ENCODE results near the gene TCF3. TPM values are rescaled to one million over a fixed set of nuclear protein-coding genes. Genes with fewer than 3 reads are reported as not detected.

Gene TCF3
- total RNA-seq, 1 experiment from 2014 or later = 304 TPM

DNA sequence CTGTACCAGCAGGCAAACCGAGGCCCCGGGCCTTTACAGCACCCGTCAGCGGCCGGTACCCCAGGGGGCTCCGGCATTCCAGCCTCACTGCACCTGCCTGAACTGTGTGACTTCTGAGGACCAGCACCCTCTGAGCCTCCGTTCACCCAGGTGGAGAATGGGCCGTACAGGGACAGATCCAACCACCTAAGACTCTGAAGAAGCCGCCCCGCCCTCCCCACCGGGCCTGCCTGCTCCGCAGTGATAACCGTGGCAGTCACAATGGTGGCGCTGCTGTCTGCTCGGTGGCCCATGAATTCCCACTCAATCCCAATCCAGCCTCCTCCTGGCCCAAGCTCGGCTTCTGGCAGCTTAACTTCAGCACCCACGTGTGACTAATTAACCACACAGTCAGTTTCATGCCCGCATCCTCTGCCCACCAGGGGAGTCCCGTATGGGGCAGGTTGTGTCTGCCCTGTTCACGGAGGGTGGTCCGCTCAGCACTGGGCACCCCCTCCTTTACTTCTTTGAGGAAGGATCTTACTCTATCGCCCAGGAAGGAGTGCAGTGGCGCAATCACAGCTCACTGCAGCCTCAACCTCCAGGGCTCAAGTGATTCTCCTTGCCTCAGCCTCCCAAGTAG is 3.4 kb downstream of the TCF3 start:
- Histone ChIP-seq H3K23ac (ENCODE audit: insufficient read length, low read depth, low read length) (no peak overlapping the region), H2BK20ac (ENCODE audit: low read depth, low read length, poor library complexity, severe bottlenecking) (no peak overlapping the region), H4K5ac (ENCODE audit: insufficient read length, low read depth, low read length) (no peak overlapping the region), H3K79me1 (ENCODE audit: insufficient read depth, low read depth, low read length, poor library complexity, severe bottlenecking) (peaks cover 9% of the 10 kb centered on the region), H2AK5ac (ENCODE audit: insufficient read length, low read length) (no peak overlapping the region), H3K4me2 (ENCODE audit: insufficient read depth, insufficient read length, low read length) (no peak overlapping the region), H2BK15ac (ENCODE audit: low read depth, low read length) (no peak overlapping the region), H3T11ph (ENCODE audit: low read length) (no peak overlapping the region), H3K4ac (ENCODE audit: low read depth, low read length) (no peak overlapping the region), H2AFZ (ENCODE audit: low read length) (no peak overlapping the region), H3K4me1 (ENCODE audit: insufficient read depth, low read length) (no peaks in the 10 kb centered on the region), H3K27me3 (ENCODE audit: insufficient read depth, low read length) (no peaks in the 10 kb centered on the region), H3K14ac (ENCODE audit: insufficient read depth, low read length) (no peak overlapping the region), H3K23me2 (ENCODE audit: insufficient read length, low read depth, low read length, poor library complexity, severe bottlenecking) (peaks cover 9% of the 10 kb centered on the region), H3K27ac (ENCODE audit: insufficient read length, low read depth, low read length) (no peak overlapping the region), H3K18ac (ENCODE audit: insufficient read length, low read depth, low read length) (no peak overlapping the region), H3K9ac (ENCODE audit: extremely low read depth, insufficient read length, low read length) (no peak overlapping the region), H3K56ac (ENCODE audit: insufficient read length, low read depth, low read length) (no peak overlapping the region), H2BK5ac (ENCODE audit: insufficient read length, low read length) (no peak overlapping the region), H2BK12ac (ENCODE audit: insufficient read length, low read depth, low read length) (no peak overlapping the region), H3K79me2 (ENCODE audit: insufficient read depth, low read length) (peaks cover 9% of the 10 kb centered on the region; the same call in 1 of the 2 replicates), H4K8ac (replicated peaks; ENCODE audit: insufficient read length, low read depth, low read length) (no peak overlapping the region), H4K91ac (ENCODE audit: insufficient read length, low read depth, low read length) (no peak overlapping the region), H2BK120ac (ENCODE audit: low read depth, low read length, poor library complexity, severe bottlenecking) (no peak overlapping the region), H3K9me3 (ENCODE audit: control insufficient read depth, low read depth, low read length) (no peaks in the 10 kb centered on the region), H4K20me1 (ENCODE audit: control insufficient read depth, insufficient read depth, insufficient read length) (no peaks in the 10 kb centered on the region)
- H3K4me1 Mint-ChIP-seq = peaks cover 10 to 19% of the 10 kb centered on the region in 2 experiments
- H3K27me3 Mint-ChIP-seq (ENCODE audit: low read depth) = peaks cover 2% of the 10 kb centered on the region; the same call in 1 of the 2 replicates
- H3K9me3 Mint-ChIP-seq = peaks cover 0 to 2% of the 10 kb centered on the region in 2 experiments; a peak in 2 of 5 replicates
- H3K27ac Mint-ChIP-seq = peak overlapping the region in 1 of 3 experiments; percentile 74; a peak in 1 of 7 replicates
- no peak for TF ChIP-seq CTCF (conservative IDR thresholded peaks at IDR 0.05)
- peak overlapping the region in 1 of 2 experiments; percentile 44; a peak in 2 of 5 replicates for H3K4me3 Mint-ChIP-seq
- WGBS (ENCODE audit: extremely low coverage, insufficient read length, low lambda C conversion rate) = no CpG with 5 or more reads among the region's 23 CpGs
- peaks cover 28 to 59% (median 42%) of the 10 kb centered on the region in 3 experiments for H3K36me3 Mint-ChIP-seq (ENCODE audit: insufficient read depth in 1 of 3, low read depth in 3 of 3)
- DNase-seq = no peak

Measured in H9 (cell line).